WTC11 (cell line): ENCODE data around the gene TXNRD1. TPM values are rescaled to one million over a fixed set of nuclear protein-coding genes. Genes with fewer than 3 reads are reported as not detected.

Source experiments
- ATAC-seq: fragments of 200-7000 bp; cut with Tn5 transposase; 2 replicates; pipeline ENCODE4 v1.10.0; 2021; ENCODE audit warnings: mild to moderate bottlenecking, moderate library complexity
- CTCF ChIA-PET: fragments of 300-600 bp; sonication (Branson Sonifier 250); formaldehyde crosslinking; loops from one replicate; lab custom pipeline; 2021; ENCODE audit warnings: antibody characterized with exemption; lab: Charles Lee
- POLR2A ChIA-PET: fragments of 350-600 bp; sonication (Branson Sonifier 250); formaldehyde crosslinking; loops from one replicate; lab custom pipeline; 2021; ENCODE audit warnings: antibody characterized with exemption; lab: Charles Lee
- DNase-seq: peaks from one replicate; pipeline ENCODE4 v3.0.0; 2021; ENCODE audit warnings: low spot score
- H3K27ac Mint-ChIP-seq: 2 replicates; pipeline ENCODE4 v1.8.0; 2021; ENCODE audit warnings: mixed read lengths
- H3K27me3 Mint-ChIP-seq: 2 replicates; pipeline ENCODE4 v1.8.0; 2021; ENCODE audit warnings: low read depth, mild to moderate bottlenecking, moderate library complexity, mixed read lengths
- H3K36me3 Mint-ChIP-seq: 2 replicates; pipeline ENCODE4 v1.8.0; 2021; ENCODE audit warnings: mixed read lengths
- H3K4me1 Mint-ChIP-seq: 2 replicates; pipeline ENCODE4 v1.8.0; 2022; ENCODE audit warnings: mixed read lengths
- H3K4me3 Mint-ChIP-seq: 2 replicates; pipeline ENCODE4 v1.8.0; 2021; ENCODE audit warnings: mild to moderate bottlenecking, moderate library complexity, mixed read lengths
- H3K9me3 Mint-ChIP-seq: 2 replicates; pipeline ENCODE4 v1.8.0; 2021; ENCODE audit warnings: mixed read lengths
- ATF1 ChIP-seq: sonication (generic); formaldehyde crosslinking; IDR thresholded peaks from 2 replicates; pipeline ENCODE4 v1.8.1; 2023; ENCODE audit warnings: mild to moderate bottlenecking, moderate library complexity, missing genetic modification reagents
- CBFB ChIP-seq: sonication (generic); formaldehyde crosslinking; IDR thresholded peaks from 2 replicates; pipeline ENCODE4 v1.8.1; 2022; ENCODE audit warnings: mild to moderate bottlenecking, low read depth, missing genetic modification reagents
- FOXJ3 ChIP-seq: sonication (generic); formaldehyde crosslinking; IDR thresholded peaks from 2 replicates; pipeline ENCODE4 v1.9.0; 2021; ENCODE audit warnings: missing genetic modification reagents, mild to moderate bottlenecking, borderline replicate concordance
- KAT7 ChIP-seq: sonication (generic); formaldehyde crosslinking; IDR thresholded peaks from 2 replicates; pipeline ENCODE4 v1.8.1; 2023; ENCODE audit warnings: missing genetic modification reagents, mild to moderate bottlenecking, borderline replicate concordance
- MYBL2 ChIP-seq: sonication (generic); formaldehyde crosslinking; IDR thresholded peaks from 2 replicates; pipeline ENCODE4 v1.8.1; 2023; ENCODE audit warnings: mild to moderate bottlenecking, moderate library complexity, missing genetic modification reagents
- NR2C2 ChIP-seq: sonication (generic); formaldehyde crosslinking; IDR thresholded peaks from 2 replicates; pipeline ENCODE4 v1.8.0; 2022; ENCODE audit warnings: mild to moderate bottlenecking, missing genetic modification reagents
- RELA ChIP-seq: sonication (generic); formaldehyde crosslinking; IDR thresholded peaks from 2 replicates; pipeline ENCODE4 v1.8.1; 2022; ENCODE audit warnings: missing genetic modification reagents, mild to moderate bottlenecking, borderline replicate concordance
- SOX15 ChIP-seq: fragments of 250-450 bp; sonication (Bioruptor Pico); IDR thresholded peaks from 2 replicates; pipeline ENCODE4 v1.9.0; 2021; ENCODE audit warnings: mild to moderate bottlenecking
- ZNF317 ChIP-seq: sonication (generic); formaldehyde crosslinking; IDR thresholded peaks from 2 replicates; pipeline ENCODE4 v1.8.1; 2023; ENCODE audit warnings: low read depth, mild to moderate bottlenecking, moderate library complexity, missing genetic modification reagents, borderline replicate concordance
- ZNF396 ChIP-seq: fragments of 250-450 bp; sonication (Bioruptor Pico); IDR thresholded peaks from 2 replicates; pipeline ENCODE4 v1.8.0; 2021; ENCODE audit warnings: mild to moderate bottlenecking, moderate library complexity, borderline replicate concordance
- total RNA-seq: library from RNA; stranded (reverse); gene quantifications from 3 replicates; pipeline ENCODE4 v1.2.3, GENCODE V29; 2021
- TF ChIP-seq, protein P1 (sequence below): sonication (generic); formaldehyde crosslinking; IDR thresholded peaks from 2 replicates; pipeline ENCODE4 v1.8.1; 2023; ENCODE audit warnings: mild to moderate bottlenecking, missing genetic modification reagents
- TF ChIP-seq, protein P2 (sequence below): fragments of 250-450 bp; sonication (Bioruptor Pico); IDR thresholded peaks from 2 replicates; pipeline ENCODE4 v1.9.0; 2021; ENCODE audit warnings: mild to moderate bottlenecking
- TF ChIP-seq, protein P3 (sequence below): sonication (generic); formaldehyde crosslinking; IDR thresholded peaks from 2 replicates; pipeline ENCODE4 v1.8.1; 2022; ENCODE audit warnings: missing genetic modification reagents, borderline replicate concordance
- TF ChIP-seq, protein P4 (sequence below): fragments of 250-450 bp; sonication (Bioruptor Pico); IDR thresholded peaks from 2 replicates; pipeline ENCODE4 v2.1.2; 2022; ENCODE audit warnings: mild to moderate bottlenecking, moderate library complexity
- TF ChIP-seq, protein P5 (sequence below): sonication (generic); formaldehyde crosslinking; IDR thresholded peaks from 2 replicates; pipeline ENCODE4 v1.8.1; 2023; ENCODE audit warnings: mild to moderate bottlenecking, moderate library complexity, missing genetic modification reagents
- TF ChIP-seq, protein P6 (sequence below): sonication (generic); formaldehyde crosslinking; IDR thresholded peaks from 2 replicates; pipeline ENCODE4 v1.8.0; 2022; ENCODE audit warnings: mild to moderate bottlenecking, missing genetic modification reagents
- TF ChIP-seq, protein P7 (sequence below): sonication (generic); formaldehyde crosslinking; IDR thresholded peaks from 2 replicates; pipeline ENCODE4 v1.8.1; 2022; ENCODE audit warnings: low read depth, missing genetic modification reagents, borderline replicate concordance
- TF ChIP-seq, protein P8 (sequence below): sonication (generic); formaldehyde crosslinking; conservative IDR thresholded peaks from 2 replicates; pipeline ENCODE4 v1.8.1; 2022; ENCODE audit warnings: mild to moderate bottlenecking, missing genetic modification reagents

TXNRD1 gene
- total RNA-seq, 1 experiment from 2014 or later, result 113 TPM

DNA sequence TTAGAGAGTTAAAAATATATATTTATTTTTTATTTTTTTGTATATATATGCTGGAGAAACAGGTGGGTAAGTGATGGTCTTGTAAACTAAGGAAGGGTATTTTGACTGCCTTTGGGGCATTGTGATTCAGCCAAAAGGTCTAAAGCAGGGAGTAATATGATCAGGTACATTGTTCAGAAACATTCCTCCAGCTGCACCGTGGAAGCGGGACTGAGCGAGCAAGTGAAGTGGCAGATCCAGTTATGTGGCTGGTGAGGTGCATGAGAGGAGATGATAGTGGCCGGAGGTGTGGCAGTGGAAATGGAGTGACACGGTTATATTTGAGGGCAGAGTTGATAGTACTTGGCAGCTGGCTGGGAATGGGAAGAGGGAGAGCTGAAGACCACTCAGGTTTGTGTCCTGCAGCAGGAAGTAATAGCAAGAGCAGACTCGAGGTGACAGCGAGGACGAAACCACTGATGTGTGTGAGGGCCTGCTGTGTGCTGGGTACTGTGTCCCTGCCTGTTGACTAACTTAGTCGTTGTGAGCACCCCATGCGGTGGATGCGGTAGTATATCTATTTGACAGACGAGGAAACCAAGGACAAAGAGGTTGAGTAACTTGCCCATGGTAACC lies 127.2 kb downstream of the TXNRD1 start (continued):
- no peak for TF ChIP-seq CBFB (CRISPR knock-in tag)

DNA sequence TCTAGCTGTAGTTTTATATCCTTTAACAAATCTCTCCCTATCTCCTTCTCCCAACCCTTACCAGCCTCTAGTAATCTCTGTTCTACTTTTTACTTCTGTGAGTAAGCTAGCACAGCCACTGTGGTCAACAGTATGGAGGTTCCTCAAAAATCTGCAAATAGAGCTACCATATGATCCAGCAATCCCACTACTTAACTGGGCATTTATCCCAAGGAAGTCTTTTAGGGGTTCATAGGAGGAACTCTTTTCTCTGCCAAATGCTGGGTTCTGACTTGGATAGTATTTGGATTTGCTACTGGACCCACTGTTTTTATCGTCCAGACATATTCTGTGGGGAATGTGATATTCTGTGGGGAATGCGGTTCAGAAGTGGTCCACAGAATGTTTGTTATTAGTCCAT lies 129.1 kb downstream of the TXNRD1 start:
- ChIA-PET POLR2A (interaction anchor here (0.6 kb wide), 1 partner anchor 22 kb away, joined by 5 read pairs; no protein-coding TSS in a partner anchor), CTCF (interaction anchor here (1.2 kb wide), 1 partner anchor 37 kb away, joined by 3 read pairs; no protein-coding TSS in a partner anchor)
- Mint-ChIP-seq H3K36me3 (peaks cover 48% of the 10 kb centered on the region), H3K4me1 (peaks cover 2% of the 10 kb centered on the region), H3K27ac (peak overlapping the region; percentile 4; the same call in 1 of the 2 replicates), H3K27me3 (no peaks in the 10 kb centered on the region)
- no peak for TF ChIP-seq SOX15 (CRISPR knock-in tag)
- TF ChIP-seq, protein P1, sequence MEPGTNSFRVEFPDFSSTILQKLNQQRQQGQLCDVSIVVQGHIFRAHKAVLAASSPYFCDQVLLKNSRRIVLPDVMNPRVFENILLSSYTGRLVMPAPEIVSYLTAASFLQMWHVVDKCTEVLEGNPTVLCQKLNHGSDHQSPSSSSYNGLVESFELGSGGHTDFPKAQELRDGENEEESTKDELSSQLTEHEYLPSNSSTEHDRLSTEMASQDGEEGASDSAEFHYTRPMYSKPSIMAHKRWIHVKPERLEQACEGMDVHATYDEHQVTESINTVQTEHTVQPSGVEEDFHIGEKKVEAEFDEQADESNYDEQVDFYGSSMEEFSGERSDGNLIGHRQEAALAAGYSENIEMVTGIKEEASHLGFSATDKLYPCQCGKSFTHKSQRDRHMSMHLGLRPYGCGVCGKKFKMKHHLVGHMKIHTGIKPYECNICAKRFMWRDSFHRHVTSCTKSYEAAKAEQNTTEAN (CRISPR knock-in tag), result no peak
- TF ChIP-seq ZNF317, result no peak
- no peak for TF ChIP-seq ATF1 (CRISPR knock-in tag)
- no peak for TF ChIP-seq FOXJ3 (CRISPR knock-in tag)
- TF ChIP-seq, protein P2, sequence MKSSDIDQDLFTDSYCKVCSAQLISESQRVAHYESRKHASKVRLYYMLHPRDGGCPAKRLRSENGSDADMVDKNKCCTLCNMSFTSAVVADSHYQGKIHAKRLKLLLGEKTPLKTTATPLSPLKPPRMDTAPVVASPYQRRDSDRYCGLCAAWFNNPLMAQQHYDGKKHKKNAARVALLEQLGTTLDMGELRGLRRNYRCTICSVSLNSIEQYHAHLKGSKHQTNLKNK, result no peak
- TF ChIP-seq KAT7 (CRISPR knock-in tag), result no peak
- TF ChIP-seq, protein P3, sequence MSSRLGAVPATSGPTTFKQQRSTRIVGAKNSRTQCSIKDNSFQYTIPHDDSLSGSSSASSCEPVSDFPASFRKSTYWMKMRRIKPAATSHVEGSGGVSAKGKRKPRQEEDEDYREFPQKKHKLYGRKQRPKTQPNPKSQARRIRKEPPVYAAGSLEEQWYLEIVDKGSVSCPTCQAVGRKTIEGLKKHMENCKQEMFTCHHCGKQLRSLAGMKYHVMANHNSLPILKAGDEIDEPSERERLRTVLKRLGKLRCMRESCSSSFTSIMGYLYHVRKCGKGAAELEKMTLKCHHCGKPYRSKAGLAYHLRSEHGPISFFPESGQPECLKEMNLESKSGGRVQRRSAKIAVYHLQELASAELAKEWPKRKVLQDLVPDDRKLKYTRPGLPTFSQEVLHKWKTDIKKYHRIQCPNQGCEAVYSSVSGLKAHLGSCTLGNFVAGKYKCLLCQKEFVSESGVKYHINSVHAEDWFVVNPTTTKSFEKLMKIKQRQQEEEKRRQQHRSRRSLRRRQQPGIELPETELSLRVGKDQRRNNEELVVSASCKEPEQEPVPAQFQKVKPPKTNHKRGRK (CRISPR knock-in tag), result no peak
- TF ChIP-seq, protein P4, sequence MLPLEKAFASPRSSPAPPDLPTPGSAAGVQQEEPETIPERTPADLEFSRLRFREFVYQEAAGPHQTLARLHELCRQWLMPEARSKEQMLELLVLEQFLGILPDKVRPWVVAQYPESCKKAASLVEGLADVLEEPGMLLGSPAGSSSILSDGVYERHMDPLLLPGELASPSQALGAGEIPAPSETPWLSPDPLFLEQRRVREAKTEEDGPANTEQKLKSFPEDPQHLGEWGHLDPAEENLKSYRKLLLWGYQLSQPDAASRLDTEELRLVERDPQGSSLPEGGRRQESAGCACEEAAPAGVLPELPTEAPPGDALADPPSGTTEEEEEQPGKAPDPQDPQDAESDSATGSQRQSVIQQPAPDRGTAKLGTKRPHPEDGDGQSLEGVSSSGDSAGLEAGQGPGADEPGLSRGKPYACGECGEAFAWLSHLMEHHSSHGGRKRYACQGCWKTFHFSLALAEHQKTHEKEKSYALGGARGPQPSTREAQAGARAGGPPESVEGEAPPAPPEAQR (CRISPR knock-in tag), result no peak
- TF ChIP-seq, protein P5, sequence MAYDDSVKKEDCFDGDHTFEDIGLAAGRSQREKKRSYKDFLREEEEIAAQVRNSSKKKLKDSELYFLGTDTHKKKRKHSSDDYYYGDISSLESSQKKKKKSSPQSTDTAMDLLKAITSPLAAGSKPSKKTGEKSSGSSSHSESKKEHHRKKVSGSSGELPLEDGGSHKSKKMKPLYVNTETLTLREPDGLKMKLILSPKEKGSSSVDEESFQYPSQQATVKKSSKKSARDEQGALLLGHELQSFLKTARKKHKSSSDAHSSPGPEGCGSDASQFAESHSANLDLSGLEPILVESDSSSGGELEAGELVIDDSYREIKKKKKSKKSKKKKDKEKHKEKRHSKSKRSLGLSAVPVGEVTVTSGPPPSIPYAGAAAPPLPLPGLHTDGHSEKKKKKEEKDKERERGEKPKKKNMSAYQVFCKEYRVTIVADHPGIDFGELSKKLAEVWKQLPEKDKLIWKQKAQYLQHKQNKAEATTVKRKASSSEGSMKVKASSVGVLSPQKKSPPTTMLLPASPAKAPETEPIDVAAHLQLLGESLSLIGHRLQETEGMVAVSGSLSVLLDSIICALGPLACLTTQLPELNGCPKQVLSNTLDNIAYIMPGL (CRISPR knock-in tag), result no peak
- TF ChIP-seq, protein P6, sequence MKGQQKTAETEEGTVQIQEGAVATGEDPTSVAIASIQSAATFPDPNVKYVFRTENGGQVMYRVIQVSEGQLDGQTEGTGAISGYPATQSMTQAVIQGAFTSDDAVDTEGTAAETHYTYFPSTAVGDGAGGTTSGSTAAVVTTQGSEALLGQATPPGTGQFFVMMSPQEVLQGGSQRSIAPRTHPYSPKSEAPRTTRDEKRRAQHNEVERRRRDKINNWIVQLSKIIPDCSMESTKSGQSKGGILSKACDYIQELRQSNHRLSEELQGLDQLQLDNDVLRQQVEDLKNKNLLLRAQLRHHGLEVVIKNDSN (CRISPR knock-in tag), result no peak
- no peak for TF ChIP-seq RELA
- TF ChIP-seq ZNF396 (CRISPR knock-in tag), result no peak
- TF ChIP-seq MYBL2, result no peak
- TF ChIP-seq, protein P7, sequence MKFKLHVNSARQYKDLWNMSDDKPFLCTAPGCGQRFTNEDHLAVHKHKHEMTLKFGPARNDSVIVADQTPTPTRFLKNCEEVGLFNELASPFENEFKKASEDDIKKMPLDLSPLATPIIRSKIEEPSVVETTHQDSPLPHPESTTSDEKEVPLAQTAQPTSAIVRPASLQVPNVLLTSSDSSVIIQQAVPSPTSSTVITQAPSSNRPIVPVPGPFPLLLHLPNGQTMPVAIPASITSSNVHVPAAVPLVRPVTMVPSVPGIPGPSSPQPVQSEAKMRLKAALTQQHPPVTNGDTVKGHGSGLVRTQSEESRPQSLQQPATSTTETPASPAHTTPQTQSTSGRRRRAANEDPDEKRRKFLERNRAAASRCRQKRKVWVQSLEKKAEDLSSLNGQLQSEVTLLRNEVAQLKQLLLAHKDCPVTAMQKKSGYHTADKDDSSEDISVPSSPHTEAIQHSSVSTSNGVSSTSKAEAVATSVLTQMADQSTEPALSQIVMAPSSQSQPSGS, result no peak
- TF ChIP-seq, protein P8, sequence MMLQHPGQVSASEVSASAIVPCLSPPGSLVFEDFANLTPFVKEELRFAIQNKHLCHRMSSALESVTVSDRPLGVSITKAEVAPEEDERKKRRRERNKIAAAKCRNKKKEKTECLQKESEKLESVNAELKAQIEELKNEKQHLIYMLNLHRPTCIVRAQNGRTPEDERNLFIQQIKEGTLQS (CRISPR knock-in tag), result no peak
- no peak for TF ChIP-seq NR2C2 (CRISPR knock-in tag)
- TF ChIP-seq, all 79 proteins: peak for 0
- H3K4me3 Mint-ChIP-seq, result no peak overlapping the region
- H3K9me3 Mint-ChIP-seq, result no peaks in the 10 kb centered on the region
- no peak for DNase-seq
- no peak for ATAC-seq
